Jurkat, Clone E6-1 (cell line): ENCODE measurements around the gene RPS6KA4.
A peak's percentile ranks its signal among the peaks of the same experiment; 100 is the strongest.
"Not testable (repeated sequence)": the region's sequence is repeated elsewhere in the genome, so short reads cannot be mapped to it uniquely, and the experiment has no call there.

Experiments
- DNase-seq: peaks from one replicate; pipeline ENCODE4 v3.0.0-alpha.2; 2011; ENCODE audit warnings: low read depth, low spot score
- H3K4me3 ChIP-seq: 2 replicates; pipeline ENCODE4 v1.5.1; 2011; ENCODE audit warnings: mild to moderate bottlenecking, low read length, control low read depth, moderate library complexity

Gene RPS6KA4

DNA sequence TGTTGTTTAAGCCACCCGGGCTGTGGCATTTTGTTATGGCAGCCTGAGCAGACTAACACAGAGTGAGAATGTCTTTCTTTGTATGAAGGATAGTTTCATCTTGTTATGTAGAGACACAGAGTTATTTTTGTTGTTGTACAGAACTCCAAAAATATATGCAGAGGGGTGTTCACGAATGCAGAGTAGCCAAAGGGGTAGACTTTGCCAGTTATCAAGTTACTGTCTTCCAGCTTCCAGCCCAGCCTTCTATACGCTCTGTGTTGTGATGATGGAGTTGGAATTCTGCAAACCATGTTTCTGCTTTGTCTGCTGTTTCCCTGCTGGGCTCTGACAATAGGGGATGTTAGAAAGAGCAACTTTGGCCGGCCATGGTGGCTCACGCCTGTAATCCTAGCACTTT is 44.1 kb downstream of the RPS6KA4 start:
- no peak overlapping the region for H3K4me3 ChIP-seq
- DNase-seq: no peak

DNA sequence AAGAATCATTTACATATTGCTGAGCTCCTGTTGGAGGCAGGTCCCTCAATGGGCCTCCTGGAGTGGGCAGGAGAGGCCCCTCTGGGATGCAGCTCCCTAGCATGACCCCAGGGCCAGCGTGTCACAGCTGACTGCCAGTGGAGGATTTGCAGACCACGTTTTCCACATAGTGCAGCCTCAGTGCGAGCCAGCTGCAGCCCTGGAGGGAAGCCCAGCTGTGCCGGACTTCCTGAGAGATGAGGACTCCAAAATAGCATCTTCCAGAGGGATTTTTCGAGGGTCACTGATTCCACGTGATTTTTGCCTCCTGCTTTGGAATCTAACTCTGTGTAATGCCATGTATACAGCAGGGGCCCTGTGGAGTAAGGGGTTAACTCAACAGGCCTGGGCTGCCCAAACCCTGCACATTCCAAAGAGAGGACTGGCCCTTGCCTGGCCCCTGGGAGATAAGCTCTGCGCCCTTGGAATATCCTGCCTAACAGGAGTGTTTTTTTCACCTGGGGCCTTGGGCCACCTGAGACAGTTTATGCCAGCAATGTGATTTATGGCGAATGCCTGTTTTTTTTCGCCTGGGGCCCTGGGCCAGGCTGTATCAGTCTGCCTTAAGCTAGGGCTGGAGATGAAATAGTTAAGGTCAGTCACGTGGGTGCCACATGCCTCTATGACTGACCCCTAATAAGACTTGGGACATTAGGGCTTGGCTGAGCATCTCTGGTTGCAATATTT is 47.4 kb downstream of the RPS6KA4 start:
- DNase-seq: no peak
- no peak overlapping the region for H3K4me3 ChIP-seq

DNA sequence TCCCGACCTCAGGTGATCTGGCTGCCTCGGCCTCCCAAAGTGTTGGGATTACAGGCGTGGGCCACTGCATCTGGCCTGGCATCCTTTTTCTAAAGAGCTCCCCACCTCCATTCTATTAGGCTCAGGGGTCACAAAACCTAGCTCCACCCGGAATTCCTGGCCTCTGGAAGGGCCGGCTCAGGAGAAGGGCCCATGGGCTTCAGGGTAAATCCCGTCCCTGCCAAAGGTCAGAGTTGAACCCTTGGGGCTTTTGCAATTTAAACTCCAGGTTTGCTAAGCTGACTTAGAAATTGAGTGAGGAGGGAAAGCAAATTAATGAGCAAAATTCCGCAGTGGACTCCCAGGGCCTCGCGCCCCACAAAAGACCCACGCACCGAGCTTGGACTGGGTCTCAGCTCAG is 48.3 kb downstream of the RPS6KA4 start:
- no peak overlapping the region for H3K4me3 ChIP-seq
- no peak for DNase-seq

DNA sequence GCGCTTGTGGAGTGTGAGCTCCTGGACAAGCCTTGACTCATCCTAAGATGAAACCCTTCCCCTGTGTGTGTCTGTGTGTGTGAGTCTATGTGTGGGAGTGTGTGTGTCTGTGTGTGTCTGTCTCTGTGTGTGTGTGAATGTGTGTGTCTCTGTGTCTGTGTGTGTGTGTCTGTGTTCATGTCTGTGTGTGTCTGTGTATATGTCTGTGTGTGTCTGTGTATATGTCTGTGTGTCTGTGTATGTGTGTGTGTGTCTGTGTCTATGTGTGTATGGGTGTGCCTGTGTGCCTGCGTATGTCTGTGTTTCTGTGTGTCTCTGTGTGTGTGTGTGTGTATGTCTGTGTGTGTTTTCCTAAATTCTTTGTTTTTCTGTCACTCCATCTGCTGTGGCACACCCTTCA is 48.7 kb downstream of the RPS6KA4 start:
- DNase-seq: no peak
- no peak overlapping the region for H3K4me3 ChIP-seq

DNA sequence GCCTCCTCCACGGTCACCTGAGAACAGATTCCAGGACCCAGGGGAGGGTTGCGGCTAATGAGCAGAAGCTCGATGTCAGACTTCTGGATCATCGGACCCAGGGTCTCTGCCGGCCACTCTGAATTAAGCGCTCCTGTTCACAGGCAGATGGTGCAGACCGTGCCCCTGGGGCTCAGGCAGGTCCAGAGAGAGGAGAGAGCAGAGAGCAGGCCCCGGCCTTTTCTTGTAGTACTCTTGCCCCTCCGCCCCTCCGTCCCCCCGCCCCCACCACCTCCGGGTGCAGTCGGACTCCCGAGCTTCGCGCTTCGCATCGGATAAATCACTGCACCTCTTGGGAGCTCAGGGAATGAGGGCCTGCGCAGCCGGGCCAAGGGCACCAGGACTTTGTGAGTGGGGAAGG is 50.3 kb downstream of the RPS6KA4 start:
- no peak overlapping the region for H3K4me3 ChIP-seq
- no peak for DNase-seq

DNA sequence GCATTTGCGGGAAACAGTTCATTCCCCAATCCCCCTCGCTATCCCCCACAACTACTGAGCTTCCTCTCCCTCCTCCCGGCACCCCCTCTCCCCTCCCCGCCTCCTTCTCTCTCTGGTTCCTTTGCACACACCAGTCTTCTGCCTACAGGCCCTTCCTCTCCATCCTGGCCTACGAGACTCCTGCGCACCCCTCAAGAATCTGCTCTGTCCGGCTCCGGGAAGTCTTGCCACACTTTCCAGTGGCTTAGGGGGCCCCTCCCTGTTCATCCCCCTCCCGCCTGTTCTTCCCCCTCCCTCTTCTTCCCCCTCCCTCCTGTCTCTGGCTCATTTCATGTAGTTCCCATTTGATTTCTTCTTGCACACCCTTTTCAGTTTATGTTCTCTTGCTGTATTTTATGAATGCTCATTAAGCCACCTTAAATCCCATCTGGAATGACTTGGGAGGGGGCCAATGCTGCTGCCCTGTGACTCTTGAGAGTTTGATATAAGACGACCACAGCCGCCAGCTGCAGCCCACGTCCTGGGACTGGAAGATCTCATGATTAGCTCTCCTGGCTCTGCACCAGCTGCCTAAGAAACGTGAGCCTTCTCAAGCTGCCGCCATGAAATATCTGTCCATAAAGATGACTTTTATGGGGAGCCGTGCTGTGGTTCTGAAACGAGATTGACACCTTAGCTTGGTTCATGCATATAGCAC is 50.9 kb downstream of the RPS6KA4 start:
- no peak overlapping the region for H3K4me3 ChIP-seq
- DNase-seq: no peak

DNA sequence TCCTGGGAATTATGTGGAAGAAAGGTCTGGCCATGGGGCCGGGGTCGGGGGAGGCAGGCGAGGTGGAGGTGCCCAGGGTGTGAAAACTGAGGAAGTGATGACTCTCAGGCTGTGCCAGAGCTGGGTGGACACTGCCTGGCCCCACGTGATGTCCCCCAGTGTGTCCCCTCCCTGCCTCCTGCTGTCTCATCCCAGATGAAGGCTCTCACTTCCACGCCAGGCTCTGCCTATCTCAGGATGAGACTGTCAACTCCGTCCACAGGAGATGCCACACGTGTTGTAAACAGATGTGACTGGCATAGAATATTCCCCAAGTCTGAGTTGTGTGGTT is 51.4 kb downstream of the RPS6KA4 start:
- no peak for DNase-seq
- H3K4me3 ChIP-seq: no peak overlapping the region

DNA sequence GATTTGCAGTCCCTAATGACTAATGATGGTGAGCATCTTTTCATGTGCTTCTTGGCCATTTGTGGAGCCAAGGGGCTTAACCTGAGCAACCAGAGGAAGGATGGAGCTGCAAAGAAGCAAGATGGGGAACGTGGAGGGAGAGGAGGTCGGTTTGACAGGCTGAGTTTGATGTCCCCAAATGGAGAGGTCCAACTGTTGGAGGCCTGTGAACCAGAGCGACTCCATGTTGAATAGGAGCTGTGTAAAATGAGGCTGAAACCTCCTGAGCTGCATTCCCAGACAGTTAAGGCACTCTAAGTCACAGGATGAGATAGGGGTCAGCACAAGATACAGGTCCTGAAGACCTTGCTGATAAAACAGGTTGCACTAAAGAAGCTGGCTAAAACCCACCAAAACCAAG is 54.5 kb downstream of the RPS6KA4 start:
- DNase-seq: no peak
- no peak overlapping the region for H3K4me3 ChIP-seq

DNA sequence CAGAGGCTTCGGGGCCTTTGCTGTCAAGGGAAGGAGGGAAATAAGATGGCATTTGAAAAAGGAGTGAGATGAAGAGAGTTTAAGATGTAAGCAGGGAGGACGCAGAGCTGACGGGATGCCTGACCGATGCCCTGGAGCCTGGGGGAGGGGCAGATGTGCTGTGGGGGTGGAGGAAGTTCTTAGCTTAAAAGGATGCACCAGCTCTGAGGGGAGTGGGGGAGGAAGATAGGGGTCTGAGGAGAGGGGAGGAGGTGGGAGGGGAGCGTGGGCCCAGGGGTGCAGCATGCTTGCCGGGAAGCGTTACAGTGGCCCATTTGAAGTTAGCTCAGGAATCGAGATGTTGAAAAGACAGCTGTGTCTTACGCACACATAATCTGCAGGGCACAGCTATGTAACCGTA is 56.3 kb downstream of the RPS6KA4 start:
- DNase-seq: no peak
- H3K4me3 ChIP-seq: no peak overlapping the region

DNA sequence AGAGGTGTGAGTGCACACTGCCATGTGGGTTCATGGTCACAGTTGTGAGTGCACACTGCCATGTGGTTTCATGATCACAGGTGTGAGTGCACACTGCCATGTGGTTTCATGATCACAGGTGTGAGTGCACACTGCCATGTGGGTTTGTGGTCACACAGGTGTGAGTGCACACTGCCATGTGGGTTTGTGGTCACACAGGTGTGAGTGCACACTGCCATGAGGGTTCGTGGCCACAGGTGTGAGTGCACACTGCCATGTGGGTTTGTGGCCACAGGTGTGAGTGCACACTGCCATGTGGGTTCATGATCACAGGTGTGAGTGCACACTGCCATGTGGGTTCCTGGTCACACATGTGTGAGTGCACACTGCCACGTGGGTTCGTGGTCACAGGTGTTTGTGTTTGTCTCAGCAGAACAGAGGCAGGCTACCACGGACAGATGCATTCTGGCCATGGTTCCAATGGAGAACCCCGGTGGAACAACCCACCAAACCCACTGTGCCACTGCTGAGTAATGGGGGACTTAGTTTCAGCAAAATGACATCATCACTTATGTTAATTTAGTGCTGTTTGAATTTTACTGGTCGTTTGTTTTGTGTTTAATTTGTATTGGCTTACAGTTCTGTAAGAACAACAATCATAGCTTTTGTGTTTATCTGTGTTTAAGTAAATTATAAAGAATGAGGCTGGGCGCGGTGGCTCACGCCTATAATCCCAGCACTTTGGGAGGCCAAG is 57.2 kb downstream of the RPS6KA4 start:
- H3K4me3 ChIP-seq: no peak overlapping the region
- DNase-seq: peak; percentile 24

DNA sequence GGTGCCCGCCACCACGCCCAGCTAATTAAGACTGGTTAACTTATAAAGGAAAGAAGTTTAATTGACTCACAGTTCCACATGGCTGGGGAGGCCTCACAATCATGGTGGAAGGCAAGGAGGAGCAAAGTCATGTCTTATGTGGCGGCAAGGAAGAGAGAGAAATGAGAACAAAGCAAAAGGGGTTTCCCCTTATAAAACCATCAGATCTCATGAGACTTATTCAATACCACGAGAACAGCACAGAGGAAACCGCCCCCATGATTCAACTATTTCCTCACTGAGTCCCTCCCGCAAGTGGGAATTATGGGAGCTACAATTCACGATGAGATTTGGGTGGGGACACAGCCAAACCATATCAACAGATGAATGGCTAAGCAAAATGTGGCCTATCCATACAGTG is 59.3 kb downstream of the RPS6KA4 start:
- H3K4me3 ChIP-seq, DNase-seq: not testable (repeated sequence)

DNA sequence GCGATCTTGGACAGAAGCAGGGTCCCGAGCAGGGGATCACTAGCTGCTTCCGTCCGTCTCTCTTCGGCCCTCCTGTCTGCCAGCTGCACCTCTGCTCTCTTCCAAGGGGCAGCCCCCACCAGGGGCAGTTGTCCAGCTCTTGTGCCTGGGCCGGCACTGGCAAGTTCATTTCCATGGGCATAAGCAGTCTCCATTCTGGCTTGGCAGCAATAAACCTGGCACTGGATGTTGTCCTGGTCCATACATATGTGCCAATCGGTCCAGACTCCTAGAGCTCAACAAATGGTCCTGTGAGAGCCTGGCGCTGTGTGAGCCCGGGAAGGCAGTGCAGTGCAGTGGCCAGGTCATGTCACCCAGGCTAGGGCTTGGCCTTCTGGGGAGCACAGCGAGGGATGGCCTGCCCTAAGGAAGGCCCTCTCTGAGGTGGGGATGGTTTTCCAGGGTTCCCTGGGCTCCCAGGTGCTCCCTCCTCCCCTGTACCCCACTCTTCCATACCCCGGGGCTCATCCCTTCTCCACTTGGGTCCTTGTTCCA is 60.4 kb downstream of the RPS6KA4 start:
- H3K4me3 ChIP-seq: no peak overlapping the region
- no peak for DNase-seq

DNA sequence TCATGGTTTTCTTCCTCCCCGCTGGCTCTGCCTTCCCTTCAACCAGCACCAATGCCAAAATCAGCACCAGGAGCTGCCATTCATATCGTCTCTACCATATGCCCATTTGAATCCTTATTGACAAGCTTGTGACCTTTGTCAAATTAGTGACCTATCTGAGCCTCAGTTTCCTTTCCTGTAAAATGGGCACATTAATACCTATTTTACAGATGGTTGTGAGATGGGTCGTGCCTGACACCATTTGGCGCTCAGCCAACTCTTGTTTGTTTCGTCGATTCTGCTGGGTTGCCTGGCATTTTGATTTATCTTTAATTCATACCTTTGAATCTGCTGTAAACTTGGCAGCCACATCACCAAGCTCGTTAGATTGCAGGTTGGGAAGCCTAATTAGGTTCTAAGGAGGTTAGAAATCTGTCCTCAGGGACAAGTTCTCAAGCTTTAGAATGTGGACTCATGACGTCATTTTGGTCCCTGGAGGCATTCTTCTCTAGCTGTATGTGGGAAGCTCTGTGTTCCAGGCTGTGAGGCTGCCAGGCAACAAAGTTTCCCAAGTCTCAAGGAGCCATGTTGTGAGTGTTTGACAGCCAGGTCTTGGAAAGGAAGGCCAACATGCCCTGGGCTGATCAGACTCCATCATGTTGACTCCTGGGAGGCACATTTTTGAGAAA is 61.0 kb downstream of the RPS6KA4 start:
- no peak overlapping the region for H3K4me3 ChIP-seq
- DNase-seq: no peak
